Ovary (tissue), 3 donors: Measurements from ENCODE around the gene NEDD4.

Source experiments
- CTCF ChIP-seq, 3 donors: fragments of 450-650 bp in 2 of 3; fragments of 200-600 bp in 1 of 3; IDR thresholded peaks; one replicate each; pipeline versions ENCODE4 v1.5.1 to v1.8.0; 2016 to 2022; ENCODE audit warnings: antibody characterized with exemption in 3 of 3, mild to moderate bottlenecking in 1 of 3
- EP300 ChIP-seq: sonication (generic); formaldehyde crosslinking; IDR thresholded peaks from one replicate; pipeline ENCODE4 v1.6.1; 2017; ENCODE audit warnings: antibody characterized with exemption
- donor health status: DM: no; HTN: no; CAD: no.

GRCh38 chr15:55834331-55834730, 159.1 kb downstream of the NEDD4 start:
- TF ChIP-seq CTCF (IDR thresholded peaks at IDR 0.05) (no peak), EP300 (no peak)
